Endothelial cell of umbilical vein (primary cell): Measurements from ENCODE around the gene MED26. TPM values are rescaled to one million over a fixed set of nuclear protein-coding genes. Genes with fewer than 3 reads are reported as not detected.

ENCODE experiments used
- BruUV-seq: library from RNA; stranded (reverse); fragments of 400-500 nt; replicated peaks from 2 replicates; lab custom pipeline; 2021; lab: Mats Ljungman, UMichigan
- CTCF ChIA-PET: fragments of 300-600, 350-600 bp; sonication (Branson Sonifier 250); formaldehyde crosslinking; loops from one replicate; lab custom pipeline; 2021; ENCODE audit warnings: antibody characterized with exemption, inconsistent platforms; lab: Charles Lee
- POLR2A ChIA-PET: fragments of 300-600, 350-600 bp; sonication (Branson Sonifier 250); formaldehyde crosslinking; loops from one replicate; lab custom pipeline; 2021; ENCODE audit warnings: antibody characterized with exemption, inconsistent platforms; lab: Charles Lee
- DNase-seq: peaks from one replicate; pipeline ENCODE4 v3.0.0-alpha.2; 2011; ENCODE audit warnings: low read depth, low spot score
- FAIRE-seq: peaks from 2 replicates; lab custom pipeline; 2011; peaks lifted over from hg19 to GRCh38; lab: Jason Lieb, UNC
- H2AFZ ChIP-seq: 2 replicates; pipeline ENCODE4 v1.6.0; 2012; ENCODE audit warnings: low read depth, low read length, control low read depth, inconsistent platforms
- H3K27ac ChIP-seq: 2 replicates; pipeline ENCODE4 v1.5.1; 2011; ENCODE audit warnings: low read depth, mild to moderate bottlenecking, control low read depth, low read length, moderate library complexity; ENCODE audit not compliant: insufficient read depth
- H3K27me3 ChIP-seq, 2 experiments: 2 replicates each; pipeline versions ENCODE4 v1.6.0 to v1.6.1; 2011; ENCODE audit warnings: low read length in 2 of 2, mixed read lengths in 1 of 2; ENCODE audit not compliant: control insufficient read depth in 2 of 2, insufficient read depth in 2 of 2
- H3K36me3 ChIP-seq, 2 experiments: 2 replicates in 1 of 2; 3 replicates in 1 of 2; pipeline ENCODE4 v1.5.1; 2011; ENCODE audit warnings: low read length in 2 of 2, mild to moderate bottlenecking in 1 of 2, moderate library complexity in 1 of 2; ENCODE audit not compliant: control insufficient read depth in 2 of 2, insufficient read depth in 2 of 2; ENCODE audit errors: extremely low read depth in 1 of 2
- H3K4me1 ChIP-seq: 3 replicates; pipeline ENCODE4 v1.5.1; 2011; ENCODE audit warnings: mild to moderate bottlenecking, low read length; ENCODE audit not compliant: control insufficient read depth, insufficient read depth; ENCODE audit errors: extremely low read depth
- H3K4me2 ChIP-seq: 2 replicates; pipeline ENCODE4 v1.6.1; 2011; ENCODE audit warnings: low read length, control low read depth, mixed read lengths; ENCODE audit not compliant: insufficient read depth
- H3K4me3 ChIP-seq, 3 experiments: fragments of 200-600 bp in 1 of 3; sonication (generic), shearing (Covaris generic) in 1 of 3; replicated peaks in 1 of 3; 2 replicates each; pipeline ENCODE4 v1.5.1; 2011 to 2016; ENCODE audit warnings: control low read depth in 3 of 3, low read length in 3 of 3, mild to moderate bottlenecking in 2 of 3, inconsistent platforms in 1 of 3, low read depth in 1 of 3, moderate library complexity in 1 of 3; ENCODE audit not compliant: insufficient read depth in 1 of 3
- H3K79me2 ChIP-seq: 2 replicates; pipeline ENCODE4 v1.6.0; 2012; ENCODE audit warnings: low read length, inconsistent platforms; ENCODE audit not compliant: control insufficient read depth, insufficient read depth
- H3K9ac ChIP-seq: replicated peaks from 2 replicates; pipeline ENCODE3; 2011; ENCODE audit warnings: low read length, control low read depth; ENCODE audit not compliant: insufficient read depth; ENCODE audit errors: extremely low read depth
- H3K9me1 ChIP-seq: replicated peaks from 3 replicates; pipeline ENCODE4 v1.6.0; 2011; ENCODE audit warnings: mild to moderate bottlenecking, low read length; ENCODE audit not compliant: control insufficient read depth, insufficient read depth; ENCODE audit errors: extremely low read depth
- H3K9me3 ChIP-seq: replicated peaks from 2 replicates; pipeline ENCODE4 v1.5.1; 2012; ENCODE audit warnings: low read length, inconsistent platforms; ENCODE audit not compliant: control insufficient read depth, insufficient read depth
- H4K20me1 ChIP-seq: replicated peaks from 2 replicates; pipeline ENCODE3; 2011; ENCODE audit warnings: mild to moderate bottlenecking, low read length; ENCODE audit not compliant: control insufficient read depth, insufficient read depth; ENCODE audit errors: extremely low read depth
- EZH2 ChIP-seq: IDR thresholded peaks from 2 replicates; pipeline ENCODE4 v1.6.1; 2012; ENCODE audit warnings: borderline replicate concordance, low read depth, mild to moderate bottlenecking, moderate library complexity, low read length, inconsistent platforms; ENCODE audit not compliant: severe bottlenecking
- FOS ChIP-seq: IDR thresholded peaks from 2 replicates; pipeline ENCODE4 v1.6.1; 2011; ENCODE audit warnings: mild to moderate bottlenecking, low read length, moderate library complexity, borderline replicate concordance; ENCODE audit not compliant: insufficient read depth
- GATA2 ChIP-seq: IDR thresholded peaks from 2 replicates; pipeline ENCODE4 v1.7.0; 2011; ENCODE audit warnings: low read depth, mild to moderate bottlenecking, moderate library complexity, mixed read lengths, low read length; ENCODE audit not compliant: insufficient read length, insufficient read depth
- JUN ChIP-seq: IDR thresholded peaks from 2 replicates; pipeline ENCODE4 v1.6.1; 2011; ENCODE audit warnings: borderline replicate concordance, low read depth; ENCODE audit not compliant: insufficient read length, insufficient read depth
- MYC ChIP-seq: IDR thresholded peaks from one replicate; pipeline ENCODE4 v1.6.1; 2011; ENCODE audit warnings: mild to moderate bottlenecking, low read depth, low read length
- POLR2A ChIP-seq: IDR thresholded peaks from 2 replicates; pipeline ENCODE4 v1.6.1; 2012; ENCODE audit warnings: low read depth, mild to moderate bottlenecking, control low read depth, low read length
- POLR2AphosphoS5 ChIP-seq: IDR thresholded peaks from 2 replicates; pipeline ENCODE4 v1.6.1; 2012; ENCODE audit warnings: low read depth, mild to moderate bottlenecking, control low read depth, low read length, moderate library complexity; ENCODE audit not compliant: insufficient read depth
- dilution Hi-C: fragments of 300-500 bp; cut with MboI; formaldehyde crosslinking; loops from one replicate; pipeline ENCODE4 v1.15.0; 2019; ENCODE audit warnings: low sequenced_read_pairs; ENCODE audit not compliant: extremely low pct_ligation_motif_present
- intact Hi-C: fragments of 100-400 bp; cut with micrococcal nuclease; formaldehyde crosslinking; loops from one replicate; pipeline ENCODE4 v1.10.0; 2022
- polyA plus RNA-seq, 4 experiments: library from polyadenylated mRNA; depleted of rRNA in 3 of 4; stranded (reverse) in 3 of 4; unstranded in 1 of 4; fragments of >200 nt; gene quantifications; 2 replicates each; pipeline versions ENCODE4 v1.2.1 to v1.2.3, GENCODE V29; 2011 to 2012; ENCODE audit warnings: missing spikeins in 1 of 4
- total RNA-seq: library from RNA; stranded (reverse); gene quantifications from 2 replicates; pipeline ENCODE4 v1.2.3, GENCODE V29; 2021
- TF ChIP-seq, protein P1 (sequence below): IDR thresholded peaks from 2 replicates; pipeline ENCODE4 v1.6.1; 2011; ENCODE audit not compliant: insufficient read depth, insufficient read length
- TF ChIP-seq, protein P2 (sequence below), 2 donors: IDR thresholded peaks; 1 replicate in 1 of 2; 2 replicates in 1 of 2; pipeline ENCODE4 v1.5.1; 2011; ENCODE audit warnings: low read length in 2 of 2, mild to moderate bottlenecking in 2 of 2, moderate library complexity in 2 of 2, control low read depth in 1 of 2, inconsistent platforms in 1 of 2, low read depth in 1 of 2; ENCODE audit not compliant: insufficient read depth in 1 of 2; ENCODE audit errors: extremely low read depth in 1 of 2

Gene MED26
- total and polyA plus RNA-seq, 2 donors (not counting 3 experiments of a cell fraction or from before 2014, with no cell fraction given): 5.6 to 13.4 TPM

DNA sequence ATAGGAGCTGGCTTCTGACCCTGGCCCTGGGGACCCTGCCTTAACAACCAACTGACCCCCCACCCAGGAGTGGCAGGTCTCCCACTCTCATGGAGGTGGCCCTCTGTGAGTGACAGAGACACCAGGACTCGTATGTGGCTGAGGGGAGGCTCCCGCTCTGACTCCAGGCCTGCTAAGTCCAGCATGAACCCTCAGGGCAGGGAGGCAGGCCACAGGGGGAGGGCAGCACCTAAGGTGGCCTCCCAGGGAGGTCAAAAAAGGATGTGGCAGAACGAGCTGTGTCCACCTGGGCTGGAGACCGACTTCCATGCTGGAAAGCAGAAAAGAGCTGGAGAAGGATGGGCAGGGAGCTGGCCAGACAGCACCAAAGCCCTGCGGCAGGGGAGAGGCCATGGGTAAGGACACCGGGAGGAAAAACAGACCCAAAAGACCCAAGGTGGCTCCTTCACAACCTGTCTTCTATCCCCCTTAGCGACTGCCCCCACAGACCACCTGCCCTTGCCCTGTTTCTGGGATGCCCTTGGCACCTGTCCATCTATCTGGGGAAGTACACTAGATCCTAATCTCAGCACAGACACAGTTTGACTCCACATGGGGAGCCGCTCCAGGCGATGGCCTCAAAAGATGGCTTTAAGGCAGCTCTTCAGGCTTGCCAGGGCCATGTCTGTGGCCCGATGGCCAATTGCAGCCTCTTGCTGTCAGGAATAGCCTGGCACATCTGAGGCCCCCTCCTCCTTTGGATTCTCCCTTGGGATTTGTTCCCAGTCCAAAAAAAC is 45.3 kb downstream of the MED26 start:
- peaks cover 23% of the 10 kb centered on the region for H3K4me1 ChIP-seq
- no peaks in the 10 kb centered on the region for H3K9me3 ChIP-seq
- POLR2A ChIA-PET: no interaction called here
- no peak overlapping the region for H2AFZ ChIP-seq
- H3K36me3 ChIP-seq: peaks cover 0 to 3% of the 10 kb centered on the region in 2 experiments
- H3K79me2 ChIP-seq: peaks cover 84% of the 10 kb centered on the region
- no peaks in the 10 kb centered on the region for H4K20me1 ChIP-seq
- BruUV-seq: no TSS peak
- dilution Hi-C loops: no loop called here
- H3K9me1 ChIP-seq: no peaks in the 10 kb centered on the region
- H3K27ac ChIP-seq: no peak overlapping the region
- no peak for TF ChIP-seq POLR2A
- TF ChIP-seq, protein P1, sequence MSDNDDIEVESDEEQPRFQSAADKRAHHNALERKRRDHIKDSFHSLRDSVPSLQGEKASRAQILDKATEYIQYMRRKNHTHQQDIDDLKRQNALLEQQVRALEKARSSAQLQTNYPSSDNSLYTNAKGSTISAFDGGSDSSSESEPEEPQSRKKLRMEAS: no peak
- TF ChIP-seq MYC: no peak
- TF ChIP-seq JUN: no peak
- TF ChIP-seq, protein P2, sequence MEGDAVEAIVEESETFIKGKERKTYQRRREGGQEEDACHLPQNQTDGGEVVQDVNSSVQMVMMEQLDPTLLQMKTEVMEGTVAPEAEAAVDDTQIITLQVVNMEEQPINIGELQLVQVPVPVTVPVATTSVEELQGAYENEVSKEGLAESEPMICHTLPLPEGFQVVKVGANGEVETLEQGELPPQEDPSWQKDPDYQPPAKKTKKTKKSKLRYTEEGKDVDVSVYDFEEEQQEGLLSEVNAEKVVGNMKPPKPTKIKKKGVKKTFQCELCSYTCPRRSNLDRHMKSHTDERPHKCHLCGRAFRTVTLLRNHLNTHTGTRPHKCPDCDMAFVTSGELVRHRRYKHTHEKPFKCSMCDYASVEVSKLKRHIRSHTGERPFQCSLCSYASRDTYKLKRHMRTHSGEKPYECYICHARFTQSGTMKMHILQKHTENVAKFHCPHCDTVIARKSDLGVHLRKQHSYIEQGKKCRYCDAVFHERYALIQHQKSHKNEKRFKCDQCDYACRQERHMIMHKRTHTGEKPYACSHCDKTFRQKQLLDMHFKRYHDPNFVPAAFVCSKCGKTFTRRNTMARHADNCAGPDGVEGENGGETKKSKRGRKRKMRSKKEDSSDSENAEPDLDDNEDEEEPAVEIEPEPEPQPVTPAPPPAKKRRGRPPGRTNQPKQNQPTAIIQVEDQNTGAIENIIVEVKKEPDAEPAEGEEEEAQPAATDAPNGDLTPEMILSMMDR (IDR thresholded peaks at IDR 0.05; ENCODE audit: extremely low read depth in 1 of 2, insufficient read depth in 1 of 2, low read depth in 1 of 2, low read length in 2 of 2): no peak
- TF ChIP-seq EZH2: no peak
- TF ChIP-seq POLR2AphosphoS5: no peak
- TF ChIP-seq FOS: no peak
- no peak for TF ChIP-seq GATA2
- FAIRE-seq (no peak), DNase-seq (no peak)
- intact Hi-C loops: no loop called here
- CTCF ChIA-PET: no interaction called here
- no peaks in the 10 kb centered on the region for H3K27me3 ChIP-seq
- H3K9ac ChIP-seq: no peak overlapping the region
- no peak overlapping the region for H3K4me2 ChIP-seq
- no peak overlapping the region for H3K4me3 ChIP-seq
